GM04503 (cell line): ENCODE results near the gene BMP7.
A peak's percentile ranks its signal among the peaks of the same experiment; 100 is the strongest.

ENCODE experiments used
- DNase-seq: peaks from one replicate; pipeline ENCODE4 v3.0.0-alpha.2; 2012; ENCODE audit warnings: low read depth

BMP7 gene

GRCh38 chr20:57189713-57190112, 76.7 kb downstream of the BMP7 start:
- DNase-seq: no peak

- no peak for DNase-seq
Measured at GRCh38 chr20:57188576-57189079, 77.8 kb downstream of the BMP7 start.

DNA sequence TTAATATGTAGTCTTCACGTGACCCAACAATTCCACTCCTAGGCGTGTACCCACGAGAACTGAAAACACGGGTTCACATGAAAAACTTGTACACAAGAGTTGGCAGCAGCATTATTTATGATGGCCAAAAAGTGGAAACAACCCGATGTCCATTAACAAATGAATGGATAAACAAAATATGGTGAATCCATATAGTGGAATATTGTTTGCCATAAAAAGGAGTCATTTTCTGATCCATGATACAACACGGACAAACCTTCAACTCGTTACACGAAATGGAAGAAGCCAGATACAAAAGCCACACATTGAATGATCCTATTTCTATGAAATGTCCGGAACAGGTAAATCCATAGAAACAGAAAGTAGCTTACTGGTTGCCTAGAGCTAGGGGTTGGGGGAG, 78.4 kb downstream of the BMP7 start:
- no peak for DNase-seq

DNA sequence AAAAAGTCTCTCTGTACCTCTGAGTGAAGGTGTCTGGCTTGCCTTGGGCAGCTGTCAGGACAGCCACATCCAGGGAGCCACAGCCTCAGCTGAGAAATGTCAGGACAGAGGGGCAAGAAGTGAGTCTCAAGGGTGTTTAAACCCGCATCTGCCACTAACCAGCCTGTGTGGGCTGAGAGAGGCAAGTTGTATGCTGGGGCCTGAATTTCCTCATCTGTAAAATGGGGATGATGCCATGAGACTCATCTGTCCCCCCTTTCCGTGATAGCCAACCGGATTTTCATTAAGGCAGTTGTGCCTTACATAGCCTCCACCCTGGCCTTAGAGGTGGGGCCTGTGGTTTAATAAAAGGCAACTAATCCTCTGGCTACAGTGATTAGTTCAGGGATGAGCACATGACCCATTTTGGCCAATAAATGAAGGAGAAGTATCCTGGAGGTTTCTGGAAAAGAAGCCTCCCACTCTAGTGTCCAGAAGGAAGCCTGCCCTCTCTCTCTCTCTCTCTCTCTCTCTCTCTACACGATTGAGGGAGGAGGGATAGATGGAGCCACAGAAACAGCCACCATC, 79.3 kb downstream of the BMP7 start:
- no peak for DNase-seq

DNA sequence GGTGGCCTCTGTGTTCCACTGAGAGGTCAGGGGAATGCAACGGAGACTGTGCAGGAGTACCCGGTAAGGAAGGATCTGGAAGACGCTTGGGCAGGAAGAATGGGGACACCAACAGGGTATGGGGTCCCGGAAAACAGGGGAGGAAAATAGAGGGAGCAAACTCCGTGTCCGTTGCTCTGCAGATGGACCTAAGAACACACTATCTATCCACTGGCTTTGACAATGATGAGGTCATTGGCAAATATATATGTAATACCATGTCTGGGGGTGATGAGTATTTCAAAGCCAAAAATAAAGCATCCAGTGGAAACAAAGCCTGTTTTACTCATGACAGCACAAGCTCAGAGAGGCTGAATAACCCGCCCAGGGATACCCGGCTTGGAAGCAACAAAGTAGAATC, 80.2 kb downstream of the BMP7 start:
- no peak for DNase-seq

- no peak for DNase-seq
Measured at GRCh38 chr20:57185188-57185743, 81.2 kb downstream of the BMP7 start.

GRCh38 chr20:57183457-57184009, 82.9 kb downstream of the BMP7 start:
- DNase-seq: no peak

GRCh38 chr20:57181639-57182038, 84.8 kb downstream of the BMP7 start:
- DNase-seq: no peak

DNA sequence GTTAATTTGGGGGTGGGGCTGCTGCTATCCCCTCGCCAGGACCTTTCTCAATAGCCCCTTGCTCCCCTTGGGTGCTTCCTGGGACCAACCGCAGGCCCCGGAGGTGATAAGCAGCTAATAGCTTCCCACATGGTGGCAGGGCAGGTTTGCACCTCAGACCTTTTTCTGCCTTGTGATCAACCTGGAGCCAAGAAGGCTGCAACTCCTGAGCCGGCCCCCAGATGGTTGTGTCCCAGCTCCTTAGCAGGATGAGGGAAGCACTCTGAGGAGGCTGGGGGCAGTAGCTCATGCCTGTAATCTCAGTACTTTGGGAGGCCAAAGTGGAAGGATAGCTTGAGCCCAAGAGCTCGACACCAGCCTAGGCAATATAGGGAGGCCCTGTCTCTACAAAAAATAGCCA, 85.5 kb downstream of the BMP7 start:
- no peak for DNase-seq

DNA sequence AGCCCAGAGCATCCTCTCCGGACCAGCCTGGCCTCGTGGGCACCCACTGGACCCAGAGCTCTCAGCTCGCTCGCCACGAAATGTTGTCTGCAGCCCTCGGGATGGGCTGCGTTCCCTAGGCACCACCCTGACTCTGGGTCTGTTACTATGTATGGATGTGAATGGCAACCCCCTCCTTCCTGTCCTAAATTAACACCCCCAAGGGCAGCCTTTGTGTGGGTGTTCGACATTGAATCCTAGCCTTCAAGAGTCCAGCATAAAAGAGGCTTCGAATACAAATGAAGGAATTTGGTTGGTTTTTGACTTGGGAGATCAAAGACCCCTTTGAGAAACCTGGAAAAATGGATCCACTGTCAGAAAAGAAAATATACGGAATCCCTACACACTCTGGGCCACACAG, 86.1 kb downstream of the BMP7 start:
- no peak for DNase-seq

DNA sequence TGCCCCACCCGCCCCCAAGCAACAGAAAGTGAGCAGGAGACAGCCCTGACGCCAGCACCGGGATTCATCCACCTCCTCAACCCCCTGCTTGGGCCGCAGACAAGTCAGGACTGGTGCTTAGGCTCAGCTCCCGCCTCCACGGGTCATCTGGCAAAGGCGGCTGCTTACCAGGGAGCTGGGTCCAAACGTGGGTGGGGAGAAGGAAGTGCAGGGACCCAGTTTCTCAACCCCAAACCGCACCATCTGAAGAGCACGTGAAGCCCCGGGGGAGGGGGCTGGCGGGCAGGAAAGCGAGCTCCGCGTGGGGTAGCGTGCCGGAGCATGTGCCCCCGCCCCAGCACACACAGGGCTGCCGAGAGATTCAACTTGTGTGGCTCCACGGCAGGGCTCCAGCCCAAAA, 87.2 kb downstream of the BMP7 start:
- no peak for DNase-seq

DNA sequence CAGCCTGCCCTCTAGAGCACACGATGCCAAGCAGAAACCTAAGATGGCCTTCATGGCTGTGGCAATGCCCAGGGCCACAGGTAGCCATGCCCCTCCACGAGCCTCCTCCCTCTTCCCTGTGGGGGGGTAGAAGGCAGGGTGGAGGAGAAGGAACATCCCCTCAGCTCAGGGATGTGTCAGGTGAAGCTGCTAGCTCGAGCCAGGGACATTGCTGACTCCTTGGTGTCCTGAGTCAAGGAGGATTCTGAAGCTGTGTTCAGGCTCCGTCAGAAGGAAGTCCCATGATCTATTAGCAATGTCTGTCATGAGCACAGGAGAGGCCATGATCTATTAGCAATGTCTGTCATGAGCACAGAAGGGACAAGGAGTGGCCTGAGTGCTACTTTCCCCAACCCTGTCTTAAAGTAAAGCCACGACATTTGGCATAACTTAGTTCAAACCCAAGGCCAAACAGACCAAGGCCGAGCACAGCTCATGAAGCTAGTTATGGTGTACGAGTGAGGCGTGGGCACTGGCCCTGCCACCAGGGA, 87.8 kb downstream of the BMP7 start:
- DNase-seq: no peak

GRCh38 chr20:57177636-57178280, 88.7 kb downstream of the BMP7 start:
- DNase-seq: no peak

DNA sequence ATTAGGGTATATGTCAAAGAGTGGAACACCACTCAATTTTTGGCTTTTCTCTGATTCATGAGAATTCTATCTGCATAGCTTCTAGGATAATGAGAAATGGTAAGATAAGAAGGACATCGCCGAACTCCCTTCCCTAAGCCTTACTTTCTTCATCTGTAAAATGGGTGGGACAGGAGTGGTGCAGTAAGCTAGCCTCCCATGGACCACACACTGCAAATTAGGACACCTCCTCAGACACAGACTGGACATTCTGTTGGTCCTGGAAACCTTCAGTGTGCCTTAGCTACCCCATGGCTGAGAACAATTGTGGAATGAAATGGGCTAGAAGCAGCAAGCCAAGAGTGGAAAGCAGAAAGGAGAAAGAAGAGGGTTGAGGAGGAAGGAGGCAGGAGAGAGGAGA, 89.6 kb downstream of the BMP7 start:
- no peak for DNase-seq

- DNase-seq: no peak
Measured at GRCh38 chr20:57175397-57176010, 90.9 kb downstream of the BMP7 start.

- no peak for DNase-seq
Measured at GRCh38 chr20:57174737-57175136, 91.7 kb downstream of the BMP7 start.

GRCh38 chr20:57173986-57174385, 92.5 kb downstream of the BMP7 start:
- DNase-seq: no peak

- no peak for DNase-seq
Measured at GRCh38 chr20:57173041-57173440, 93.4 kb downstream of the BMP7 start.

GRCh38 chr20:57170343-57170742, 96.1 kb downstream of the BMP7 start:
- no peak for DNase-seq

DNA sequence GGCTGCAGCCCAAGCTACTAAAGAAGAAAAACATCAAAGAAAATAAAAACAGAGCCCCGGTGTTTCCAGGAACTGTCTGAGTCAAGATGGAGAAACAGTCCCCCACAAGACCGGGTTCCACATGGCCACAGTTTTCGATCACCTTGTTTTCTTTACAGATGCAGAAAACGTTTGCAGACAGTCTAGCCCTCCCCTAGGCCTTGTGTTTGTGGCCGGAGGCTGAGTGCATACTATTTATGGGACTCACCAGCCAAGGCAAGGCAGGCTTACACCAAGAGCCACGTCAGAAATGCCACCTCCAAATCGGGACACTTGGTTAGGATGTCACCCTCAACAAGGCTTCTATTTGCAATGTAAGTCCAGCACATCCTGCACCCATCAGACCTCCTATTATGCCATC, 97.3 kb downstream of the BMP7 start:
- DNase-seq: no peak

- DNase-seq: peak; percentile 3
Measured at GRCh38 chr20:57167971-57168701, 98.3 kb downstream of the BMP7 start.

- DNase-seq: no peak
Measured at GRCh38 chr20:57167292-57167655, 99.2 kb downstream of the BMP7 start.
